HG03039 (cell line): Measurements from ENCODE around the gene ARMC9.

Source experiments
- ATAC-seq: cut with Tn5 transposase; IDR thresholded peaks from one replicate; pipeline ENCODE4 v1.9.1; 2021; ENCODE audit warnings: mild to moderate bottlenecking, moderate library complexity; ENCODE audit not compliant: unreplicated experiment

ARMC9 gene

GRCh38 chr2:231410293-231411004 lies 212.0 kb downstream of the ARMC9 start:
- ATAC-seq: no peak

GRCh38 chr2:231411237-231411636 lies 212.8 kb downstream of the ARMC9 start:
- ATAC-seq: no peak

- ATAC-seq: peak; percentile 95
Observed at GRCh38 chr2:231411831-231412617, 213.6 kb downstream of the ARMC9 start.

- ATAC-seq: no peak
Observed at GRCh38 chr2:231412618-231412963, 214.2 kb downstream of the ARMC9 start.

GRCh38 chr2:231413456-231413855 lies 215.0 kb downstream of the ARMC9 start:
- no peak for ATAC-seq

GRCh38 chr2:231413921-231414476 lies 215.6 kb downstream of the ARMC9 start:
- no peak for ATAC-seq

- ATAC-seq: no peak
Observed at GRCh38 chr2:231415029-231415428, 216.6 kb downstream of the ARMC9 start.

- ATAC-seq: no peak
Observed at GRCh38 chr2:231418820-231419640, 220.6 kb downstream of the ARMC9 start.

- no peak for ATAC-seq
Observed at GRCh38 chr2:231421051-231421580, 222.7 kb downstream of the ARMC9 start.

- no peak for ATAC-seq
Observed at GRCh38 chr2:231422056-231422455, 223.6 kb downstream of the ARMC9 start.

GRCh38 chr2:231423176-231423575 lies 224.7 kb downstream of the ARMC9 start:
- ATAC-seq: no peak
